Caki2 (cell line): ENCODE measurements around the gene ZFHX3. TPM values are rescaled to one million over a fixed set of nuclear protein-coding genes. Genes with fewer than 3 reads are reported as not detected.

Experiments used
- DNase-seq: peaks from one replicate; pipeline ENCODE4 v3.0.0-alpha.2; 2015; ENCODE audit warnings: low read depth
- in situ Hi-C: cut with HindIII; loops from 2 replicates; pipeline ENCODE4 v1.10.0; 2016; ENCODE audit warnings: low sequenced_read_pairs, low pct_unique_long_range_greater_than_20kb, mixed read lengths
- total RNA-seq: library from RNA; depleted of rRNA; stranded (reverse); fragments of >200 nt; shearing (Covaris generic); gene quantifications from 2 replicates; pipeline ENCODE4 v1.2.3, GENCODE V29; 2014; ENCODE audit warnings: low replicate concordance

Gene ZFHX3
- total RNA-seq, 1 experiment from 2014 or later, result 1.6 TPM

- DNase-seq, result no peak
- in situ Hi-C loops, result no loop called here
Observed at GRCh38 chr16:72796222-72796621, 251.7 kb downstream of the ZFHX3 start.

GRCh38 chr16:72794986-72795385 lies 252.9 kb downstream of the ZFHX3 start:
- in situ Hi-C loops, result no loop called here
- no peak for DNase-seq

DNA sequence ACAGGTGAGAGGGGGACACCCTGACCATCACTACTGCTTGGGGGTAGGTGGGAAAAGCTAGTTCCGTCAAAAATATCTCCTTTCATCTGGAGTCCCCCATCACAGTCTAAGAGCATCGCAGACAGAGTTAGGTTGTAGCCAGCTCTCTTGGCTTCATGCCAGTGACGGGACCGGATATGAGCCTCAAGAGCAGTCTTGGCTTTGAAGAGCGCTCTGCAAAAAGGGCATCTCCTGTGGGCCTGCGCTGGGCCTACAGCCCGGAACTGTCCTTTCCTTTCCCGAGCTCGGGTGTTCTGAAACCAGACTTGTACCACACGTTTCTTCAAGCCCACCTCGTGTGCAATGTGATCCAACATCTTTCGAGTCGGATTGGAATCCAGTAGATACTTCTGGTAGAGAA lies 253.6 kb downstream of the ZFHX3 start:
- DNase-seq, result no peak
- in situ Hi-C loops, result no loop called here

DNA sequence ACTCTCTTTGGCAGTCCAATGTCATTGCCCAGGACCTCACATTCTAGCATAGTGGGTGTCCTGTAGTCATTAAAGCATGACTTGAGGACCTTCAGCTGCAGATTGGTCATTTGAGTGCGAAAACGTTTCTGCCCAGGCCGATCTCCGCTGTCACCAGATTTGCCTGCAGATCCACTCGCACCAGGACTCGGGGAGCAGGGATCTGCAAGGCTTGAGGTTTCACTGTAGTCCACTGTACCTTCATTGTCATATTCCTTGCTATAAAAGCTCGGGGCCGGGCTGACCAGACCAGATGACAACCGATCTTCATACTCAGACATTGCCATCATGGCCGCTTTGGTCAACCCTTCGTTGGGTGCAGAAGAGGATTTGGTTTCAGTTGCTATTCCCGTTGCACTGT lies 254.2 kb downstream of the ZFHX3 start:
- in situ Hi-C loops, result no loop called here
- DNase-seq, result no peak

DNA sequence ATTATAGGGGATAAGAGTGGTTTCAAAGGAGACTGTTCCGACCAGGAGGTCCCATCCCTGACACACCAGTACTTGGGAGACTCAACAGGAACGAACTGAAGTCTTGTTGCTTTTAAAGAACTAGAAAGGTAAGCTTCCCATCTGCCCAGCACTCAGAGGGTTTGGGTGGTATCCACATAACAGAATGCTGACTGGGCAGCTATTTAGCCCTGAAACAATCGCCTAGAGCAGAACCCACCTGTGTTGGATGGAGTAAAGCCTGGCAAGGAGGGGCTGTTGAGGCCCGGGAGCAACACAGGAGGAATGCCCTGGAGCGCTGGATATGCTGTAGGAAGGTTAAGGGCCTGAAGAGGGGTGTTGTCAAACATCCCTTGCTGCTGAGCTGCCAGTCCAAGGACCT lies 254.9 kb downstream of the ZFHX3 start:
- in situ Hi-C loops, result no loop called here
- no peak for DNase-seq

GRCh38 chr16:72791786-72792185 lies 256.1 kb downstream of the ZFHX3 start:
- in situ Hi-C loops, result no loop called here
- DNase-seq, result no peak

DNA sequence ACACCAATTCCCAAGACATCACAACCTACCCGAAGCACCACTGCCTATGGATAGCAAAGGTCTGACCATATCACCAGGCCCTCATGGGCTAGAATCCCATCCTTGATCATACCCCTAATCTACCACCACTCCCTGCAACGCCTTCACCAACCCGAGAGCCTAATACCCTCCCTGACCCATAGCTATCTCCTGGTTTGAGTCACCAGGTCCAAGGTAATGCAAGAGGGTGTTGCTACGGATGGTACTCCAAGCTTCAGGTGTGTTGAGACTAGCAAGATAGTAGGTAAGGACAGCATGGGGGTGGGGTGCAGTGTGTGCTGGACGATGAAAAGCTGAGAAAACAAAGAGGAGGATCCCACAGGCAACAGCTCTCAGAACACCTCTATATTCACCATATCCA lies 258.0 kb downstream of the ZFHX3 start:
- no peak for DNase-seq
- in situ Hi-C loops, result no loop called here

DNA sequence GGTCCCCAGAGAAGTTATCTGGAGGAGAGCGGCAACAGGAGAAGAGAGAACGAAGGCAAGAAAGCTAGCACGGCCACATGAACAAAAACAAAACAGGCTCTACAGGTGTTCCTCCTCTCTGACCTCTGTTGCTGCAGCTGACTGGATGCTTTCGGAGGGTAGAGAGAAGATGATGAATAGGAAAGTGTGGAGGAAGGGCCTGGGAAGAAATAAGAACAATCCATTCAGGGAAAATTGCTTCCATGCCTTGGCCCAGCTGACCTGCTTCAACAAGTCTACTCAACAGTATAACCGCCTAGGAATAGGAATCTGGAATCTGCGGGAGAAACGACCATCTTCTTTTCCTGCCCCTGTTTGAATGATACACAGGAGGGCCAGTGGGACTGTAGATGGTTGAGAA lies 258.5 kb downstream of the ZFHX3 start:
- in situ Hi-C loops, result no loop called here

GRCh38 chr16:72788269-72788809 lies 259.6 kb downstream of the ZFHX3 start:
- in situ Hi-C loops, result no loop called here
- DNase-seq, result no peak

More for the DNA sequence above, 258.5 kb downstream of the ZFHX3 start:
- no peak for DNase-seq

DNA sequence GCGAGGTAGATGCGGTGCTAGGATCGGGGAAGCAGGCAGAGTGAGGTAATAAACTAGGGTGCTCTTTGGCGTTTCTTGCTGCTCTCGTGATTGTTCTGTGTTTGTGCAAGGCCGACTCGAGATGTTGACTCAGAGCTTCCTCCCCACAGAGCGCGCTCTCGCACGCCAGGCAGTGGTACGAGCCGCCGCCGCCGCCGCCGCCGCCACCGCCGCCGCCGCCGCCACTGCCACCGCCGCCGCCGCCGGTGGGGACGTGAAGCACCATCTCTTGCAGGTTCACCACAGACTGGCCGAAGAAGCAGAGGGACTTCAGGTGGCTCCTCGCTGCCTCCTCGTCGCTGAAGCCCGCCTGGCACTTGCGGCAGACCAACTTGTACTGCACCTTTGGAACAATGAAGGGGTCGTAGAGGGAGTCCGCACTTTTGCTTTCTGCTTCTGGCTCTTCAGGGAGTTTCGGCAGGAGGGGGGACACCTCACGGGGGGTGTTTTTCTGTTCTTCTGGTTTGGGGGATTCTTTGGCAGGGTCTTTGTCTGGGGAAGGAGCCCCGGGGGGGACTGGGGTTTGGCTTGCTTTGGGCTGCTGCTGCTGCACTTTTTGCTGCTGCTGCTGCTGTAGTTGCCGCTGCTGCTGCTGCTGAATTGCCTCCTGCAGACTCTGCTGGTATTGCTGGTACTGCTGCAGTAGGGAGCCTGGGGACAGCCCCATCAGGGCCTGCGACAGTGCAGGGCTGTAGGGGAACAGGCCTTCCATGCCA lies 260.2 kb downstream of the ZFHX3 start:
- no peak for DNase-seq
- in situ Hi-C loops, result no loop called here

DNA sequence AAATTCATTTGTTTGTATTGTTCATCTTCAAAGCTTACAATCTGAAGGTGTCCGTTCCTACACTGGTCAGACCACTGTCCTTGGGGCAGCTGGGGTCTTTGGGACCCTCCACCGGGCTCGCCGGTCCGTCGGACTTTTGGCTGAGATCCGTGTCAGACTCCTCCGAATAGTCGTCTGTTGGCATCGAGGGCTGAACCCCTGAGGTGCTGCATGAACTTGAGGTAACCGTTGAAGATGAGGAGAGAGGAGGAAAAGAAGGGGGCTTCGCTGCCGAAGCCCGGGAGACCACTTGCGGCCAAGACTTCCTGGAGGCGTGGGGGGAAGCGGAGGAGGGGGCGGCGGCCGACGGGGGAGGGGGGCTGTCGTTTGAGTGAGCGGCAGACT lies 260.8 kb downstream of the ZFHX3 start:
- in situ Hi-C loops, result no loop called here
- DNase-seq, result no peak

DNA sequence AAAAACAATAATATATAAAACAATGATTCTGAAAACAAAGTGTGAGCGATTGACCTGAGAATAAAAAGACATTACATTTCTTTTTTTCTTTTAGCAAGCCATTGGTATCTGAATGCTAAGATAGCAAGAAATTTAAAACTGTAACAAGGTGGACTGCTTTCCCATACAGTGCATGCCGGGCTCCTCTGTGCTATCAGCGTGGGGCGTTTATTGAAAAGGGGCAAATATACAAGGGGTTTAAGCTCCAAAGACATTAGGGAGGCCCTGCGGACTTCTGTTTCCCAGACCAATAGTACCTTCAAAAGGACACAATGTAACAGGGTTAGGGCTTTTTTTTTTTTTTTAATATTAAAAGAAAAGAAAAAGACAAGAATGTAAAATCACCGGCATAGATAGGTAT lies 261.3 kb downstream of the ZFHX3 start:
- in situ Hi-C loops, result no loop called here
- no peak for DNase-seq

- in situ Hi-C loops, result no loop called here
Observed at GRCh38 chr16:72785886-72786285, 262.0 kb downstream of the ZFHX3 start.

GRCh38 chr16:72785171-72785570 lies 262.8 kb downstream of the ZFHX3 start:
- in situ Hi-C loops, result no loop called here
- no peak for DNase-seq

More at GRCh38 chr16:72785886-72786285, 262.0 kb downstream of the ZFHX3 start:
- no peak for DNase-seq

GRCh38 chr16:72783716-72784318 lies 264.1 kb downstream of the ZFHX3 start:
- no peak for DNase-seq
- in situ Hi-C loops, result no loop called here

- in situ Hi-C loops, result no loop called here
- no peak for DNase-seq
Observed at GRCh38 chr16:72769876-72770275, 278.1 kb downstream of the ZFHX3 start.

- DNase-seq, result no peak
- in situ Hi-C loops, result no loop called here
Observed at GRCh38 chr16:72768591-72768990, 279.3 kb downstream of the ZFHX3 start.

DNA sequence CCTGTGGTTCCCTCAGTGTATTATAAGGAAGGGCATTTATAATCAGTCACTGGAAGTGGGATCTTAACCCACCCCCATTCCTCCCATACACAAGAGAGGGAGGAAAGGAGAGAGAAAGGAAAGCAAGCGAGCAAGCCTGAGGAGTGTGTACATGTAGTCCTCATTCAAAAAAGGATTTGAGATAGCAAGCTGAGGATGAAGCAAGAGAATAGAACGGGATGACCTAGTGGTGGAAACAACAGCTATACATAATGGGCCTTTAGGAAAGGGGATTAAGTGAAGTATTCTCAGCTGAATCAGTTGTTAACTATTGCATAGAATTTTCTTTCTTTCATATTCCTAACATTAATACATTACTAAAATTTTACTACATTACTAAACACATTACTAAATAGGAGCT lies 281.4 kb downstream of the ZFHX3 start:
- DNase-seq, result no peak
- in situ Hi-C loops, result no loop called here

GRCh38 chr16:72764015-72764654 lies 283.8 kb downstream of the ZFHX3 start:
- DNase-seq, result no peak
- in situ Hi-C loops, result no loop called here
